ENCODE measurements around the gene FXYD5. TPM values are rescaled to one million over a fixed set of nuclear protein-coding genes. Genes with fewer than 3 reads are reported as not detected.
A peak's percentile ranks its signal among the peaks of the same experiment; 100 is the strongest.

Gene FXYD5
- total RNA-seq, 2 donors from 2014 or later: 11.5 to 17.1 TPM

- peak overlapping the region in 1 of 4 donors; percentile 61 for H3K27ac ChIP-seq
- H3K4me3 ChIP-seq: no peak overlapping the region
- no peaks in the 10 kb centered on the region for H3K9me3 ChIP-seq
- WGBS, 2 donors: 55 to 70% methylated on average over 7 of the region's 7 CpGs
- H3K27me3 ChIP-seq: no peaks in the 10 kb centered on the region
- intact Hi-C loops (cut with DNase I): no loop called here
- H3K36me3 ChIP-seq (replicated peaks in 1 of 2; ENCODE audit: insufficient read depth in 1 of 2, low read depth in 2 of 2): no peaks in the 10 kb centered on the region
- peaks cover 19% of the 10 kb centered on the region for H3K4me1 ChIP-seq
- DNase-seq (peak in 3 of 4 donors; percentile 33 to 73 (median 43)), ATAC-seq (peak; percentile 15)
- no peak for TF ChIP-seq CTCF (IDR thresholded peaks at IDR 0.05)
- peak in 1 of 3 donors; percentile 32 for TF ChIP-seq POLR2A (IDR thresholded peaks at IDR 0.05)
These were observed 57.2 kb downstream of the FXYD5 start for GRCh38 chr19:35211545-35212230.

- TF ChIP-seq POLR2A (IDR thresholded peaks at IDR 0.05): no peak
- Histone ChIP-seq H3K27me3 (no peaks in the 10 kb centered on the region), H3K4me1 (peaks cover 19% of the 10 kb centered on the region), H3K4me3 (no peak overlapping the region), H3K27ac (peak overlapping the region in 1 of 4 donors; percentile 61), H3K36me3 (replicated peaks in 1 of 2; ENCODE audit: insufficient read depth in 1 of 2, low read depth in 2 of 2) (no peaks in the 10 kb centered on the region), H3K9me3 (no peaks in the 10 kb centered on the region)
- 57 to 63% methylated on average over 7 of the region's 7 CpGs for WGBS, 2 donors
- ATAC-seq: no peak
- no peak for DNase-seq
- intact Hi-C loops (cut with DNase I): no loop called here
These were observed 57.7 kb downstream of the FXYD5 start for GRCh38 chr19:35212241-35212640.

- H3K4me1 ChIP-seq: peaks cover 19% of the 10 kb centered on the region
- H3K27me3 ChIP-seq: no peaks in the 10 kb centered on the region
- TF ChIP-seq POLR2A (IDR thresholded peaks at IDR 0.05) (no peak), CTCF (IDR thresholded peaks at IDR 0.05) (no peak)
- WGBS, 2 donors: 31% methylated on average over 16 to 21 of the region's 21 CpGs
- no peak overlapping the region for H3K4me3 ChIP-seq
- H3K27ac ChIP-seq: peak overlapping the region; percentile 35 to 79 (median 62)
- intact Hi-C loops (cut with DNase I): no loop called here
- H3K36me3 ChIP-seq (replicated peaks in 1 of 2; ENCODE audit: insufficient read depth in 1 of 2, low read depth in 2 of 2): no peaks in the 10 kb centered on the region
- no peaks in the 10 kb centered on the region for H3K9me3 ChIP-seq
- DNase-seq: peak; percentile 56 to 90 (median 77)
- ATAC-seq: peak; percentile 74
These were observed 59.4 kb downstream of the FXYD5 start for GRCh38 chr19:35213663-35214632.

- H3K4me1 ChIP-seq: peaks cover 19% of the 10 kb centered on the region
- H3K4me3 ChIP-seq: no peak overlapping the region
- no peaks in the 10 kb centered on the region for H3K9me3 ChIP-seq
- no peaks in the 10 kb centered on the region for H3K27me3 ChIP-seq
- ATAC-seq: no peak
- DNase-seq: no peak
- no peak overlapping the region for H3K27ac ChIP-seq
- H3K36me3 ChIP-seq (replicated peaks in 1 of 2; ENCODE audit: insufficient read depth in 1 of 2, low read depth in 2 of 2): no peaks in the 10 kb centered on the region
- TF ChIP-seq CTCF (IDR thresholded peaks at IDR 0.05) (no peak), POLR2A (IDR thresholded peaks at IDR 0.05) (no peak)
- intact Hi-C loops (cut with DNase I): no loop called here
- 74 to 82% methylated on average over 7 of the region's 7 CpGs for WGBS, 2 donors
These were observed 60.4 kb downstream of the FXYD5 start for GRCh38 chr19:35214766-35215422.

Data from body of pancreas (tissue), 4 donors.